ENCODE data around the gene CARHSP1. TPM values are rescaled to one million over a fixed set of nuclear protein-coding genes. Genes with fewer than 3 reads are reported as not detected.

CARHSP1 gene
- total RNA-seq, 4 donors from 2014 or later, result 47.3 to 75.6 (median 63.8) TPM

GRCh38 chr16:8861563-8862308 lies 7.1 kb downstream of the CARHSP1 start:
- TF ChIP-seq CTCF (IDR thresholded peaks at IDR 0.05; ENCODE audit: low read depth), result no peak

- TF ChIP-seq CTCF (IDR thresholded peaks at IDR 0.05; ENCODE audit: low read depth), result no peak
These were observed 8.6 kb downstream of the CARHSP1 start for GRCh38 chr16:8859913-8860881.

- TF ChIP-seq CTCF (IDR thresholded peaks at IDR 0.05; ENCODE audit: low read depth), result no peak
These were observed 9.6 kb downstream of the CARHSP1 start for GRCh38 chr16:8858994-8859912.

GRCh38 chr16:8855972-8856371 lies 12.8 kb downstream of the CARHSP1 start:
- TF ChIP-seq CTCF (IDR thresholded peaks at IDR 0.05; ENCODE audit: low read depth), result no peak

GRCh38 chr16:8855051-8855786 lies 13.6 kb downstream of the CARHSP1 start:
- no peak for TF ChIP-seq CTCF (IDR thresholded peaks at IDR 0.05; ENCODE audit: low read depth)

GRCh38 chr16:8854298-8854948 lies 14.4 kb downstream of the CARHSP1 start:
- no peak for TF ChIP-seq CTCF (IDR thresholded peaks at IDR 0.05; ENCODE audit: low read depth)
